HG02870 (cell line): ENCODE measurements around the gene MUSTN1.

Experiments
- ATAC-seq: cut with Tn5 transposase; IDR thresholded peaks from one replicate; pipeline ENCODE4 v1.9.1; 2021; ENCODE audit warnings: mild to moderate bottlenecking, moderate library complexity; ENCODE audit not compliant: unreplicated experiment

The MUSTN1 gene

GRCh38 chr3:52836471-52836845 is 1.6 kb upstream of the MUSTN1 start:
- ATAC-seq: no peak

GRCh38 chr3:52835766-52836470 is 1.1 kb upstream of the MUSTN1 start:
- ATAC-seq: no peak

- ATAC-seq: no peak
These were observed 1.6 kb downstream of the MUSTN1 start for GRCh38 chr3:52833202-52833601.

GRCh38 chr3:52831500-52832301 is 3.1 kb downstream of the MUSTN1 start:
- no peak for ATAC-seq

GRCh38 chr3:52830535-52831258 is 4.1 kb downstream of the MUSTN1 start, which contains the start of gene ITIH4:
ITIH4 (minus strand) TSS chr3:52830672; CDS start chr3:52830642, 30 bp downstream.
- no peak for ATAC-seq

DNA sequence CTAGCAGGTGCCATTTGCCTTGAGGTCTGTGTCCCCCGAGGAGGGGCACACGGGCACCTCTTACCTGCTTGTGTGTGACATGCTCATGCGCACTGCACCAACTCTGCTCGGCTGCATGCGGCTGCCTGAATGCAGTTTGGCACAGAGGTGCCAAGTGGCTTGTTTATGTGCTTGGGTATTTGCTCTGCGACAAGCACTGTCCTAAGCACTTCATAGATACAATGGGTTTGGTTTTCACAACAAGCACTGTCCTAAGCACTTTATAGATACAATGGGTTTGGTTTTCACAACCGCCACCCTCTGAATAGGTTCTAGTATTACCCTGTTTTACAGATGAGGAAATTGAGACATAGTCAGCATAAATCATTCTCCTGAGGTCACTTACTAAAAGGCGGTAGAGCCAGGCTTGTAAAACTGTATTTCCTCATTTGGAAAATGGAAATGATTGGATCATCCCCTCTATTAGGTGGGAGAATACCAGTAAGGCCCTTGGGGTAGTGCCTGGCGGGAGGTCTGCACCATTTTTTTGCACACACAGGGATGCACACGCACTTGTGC is 4.8 kb downstream of the MUSTN1 start:
- ATAC-seq: no peak

- no peak for ATAC-seq
These were observed 5.3 kb downstream of the MUSTN1 start for GRCh38 chr3:52829482-52829881.

DNA sequence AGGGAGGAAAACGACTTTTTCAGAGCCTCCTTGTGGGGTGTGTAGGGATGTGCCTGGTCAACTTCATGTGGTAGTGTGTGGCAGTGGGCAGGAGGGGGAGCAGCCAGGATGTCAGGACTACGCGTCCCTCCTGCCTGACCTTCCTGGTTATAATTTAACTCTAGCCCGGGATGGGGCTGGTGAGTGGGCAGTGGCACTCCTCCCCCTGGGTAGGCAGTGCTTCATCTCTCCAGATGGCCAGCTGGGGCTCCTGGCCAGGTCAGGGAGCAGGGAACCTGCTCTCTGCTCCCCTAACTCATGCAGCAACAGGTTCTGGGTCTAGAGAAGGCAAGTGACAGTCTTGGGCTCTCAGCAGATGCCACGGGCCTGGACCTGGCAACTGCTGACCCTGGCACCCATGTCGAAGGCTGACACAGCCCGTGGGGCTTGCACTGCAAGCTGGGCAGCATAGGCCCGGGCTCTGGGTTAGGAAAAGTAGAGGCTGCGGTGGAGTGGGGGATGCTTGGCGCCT is 6.9 kb downstream of the MUSTN1 start:
- no peak for ATAC-seq

DNA sequence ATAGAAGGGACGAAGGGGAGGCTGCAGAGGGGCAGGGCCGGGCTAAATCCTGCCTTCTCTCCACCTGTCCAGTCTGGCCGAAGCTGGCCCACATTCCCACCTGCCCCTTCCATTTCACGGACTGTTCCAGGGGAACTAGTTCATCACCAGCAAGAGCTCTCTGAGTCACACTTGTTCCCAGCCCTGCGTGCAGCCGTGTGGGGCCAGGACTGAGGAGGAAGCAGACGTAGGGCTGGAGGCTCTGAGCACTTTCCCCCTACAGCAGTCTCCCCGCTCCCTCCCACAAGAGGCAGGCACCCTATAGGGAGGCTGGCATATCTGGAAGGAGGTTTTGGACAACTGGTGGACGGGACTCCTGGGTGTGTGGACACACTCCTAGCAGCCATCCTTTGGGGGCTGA is 7.4 kb downstream of the MUSTN1 start:
- no peak for ATAC-seq

- ATAC-seq: no peak
These were observed 10.8 kb downstream of the MUSTN1 start for GRCh38 chr3:52824037-52824436.

GRCh38 chr3:52822363-52822762 is 12.5 kb downstream of the MUSTN1 start:
- ATAC-seq: no peak

GRCh38 chr3:52820736-52821135 is 14.1 kb downstream of the MUSTN1 start:
- no peak for ATAC-seq

GRCh38 chr3:52819936-52820335 is 14.9 kb downstream of the MUSTN1 start:
- ATAC-seq: no peak

- no peak for ATAC-seq
These were observed 17.0 kb downstream of the MUSTN1 start for GRCh38 chr3:52817860-52818259.

DNA sequence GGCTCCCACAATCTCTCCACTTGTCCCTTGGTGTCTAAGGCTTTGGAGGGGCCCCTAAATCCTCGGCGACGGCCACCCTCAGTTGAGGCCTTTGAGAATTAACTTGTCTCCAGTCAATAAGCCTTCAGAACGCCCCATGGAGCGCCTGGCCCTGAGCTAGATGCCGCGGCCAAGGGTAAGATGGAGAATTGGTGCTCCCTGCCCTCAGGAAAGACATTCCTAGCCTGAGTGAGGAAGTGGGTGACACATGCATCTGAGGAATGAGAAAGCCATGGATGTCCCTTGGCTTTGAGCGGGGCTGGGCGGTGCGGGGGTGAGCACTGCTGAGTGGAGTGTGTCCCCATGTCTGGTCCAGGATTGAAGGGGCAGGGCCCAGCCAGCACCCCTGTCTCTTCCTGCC is 17.6 kb downstream of the MUSTN1 start:
- ATAC-seq: no peak

GRCh38 chr3:52816654-52817053 is 18.2 kb downstream of the MUSTN1 start:
- no peak for ATAC-seq

- no peak for ATAC-seq
These were observed 18.6 kb downstream of the MUSTN1 start for GRCh38 chr3:52816199-52816598.

GRCh38 chr3:52813810-52814209 is 21.0 kb downstream of the MUSTN1 start:
- no peak for ATAC-seq

DNA sequence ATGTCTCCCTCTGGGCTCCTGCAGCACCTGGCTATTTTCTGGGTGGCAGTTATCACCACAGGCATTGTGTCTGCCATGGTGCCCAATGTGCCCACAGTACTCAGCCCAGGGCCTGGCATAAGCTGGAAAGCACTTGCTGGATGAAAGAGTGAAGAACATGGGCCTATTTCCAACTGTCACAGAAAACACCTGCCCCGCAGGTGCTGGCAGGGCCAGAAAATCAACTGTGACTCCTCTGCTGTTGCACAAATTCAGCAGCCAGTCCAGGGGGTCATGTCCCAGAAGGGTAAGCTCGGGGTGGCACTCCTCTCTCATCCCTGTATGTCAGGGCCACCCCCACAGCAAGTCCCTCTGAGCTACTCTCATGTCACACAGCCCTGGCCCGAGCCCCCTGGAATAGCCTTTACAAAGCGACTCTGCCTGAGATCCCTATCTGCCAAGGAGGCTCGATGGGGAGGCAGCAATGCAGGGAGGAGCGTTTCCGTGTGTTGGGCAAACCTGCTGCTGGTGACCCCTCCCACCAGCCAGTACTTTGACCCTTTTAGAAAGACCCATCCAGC is 23.3 kb downstream of the MUSTN1 start:
- ATAC-seq: no peak

DNA sequence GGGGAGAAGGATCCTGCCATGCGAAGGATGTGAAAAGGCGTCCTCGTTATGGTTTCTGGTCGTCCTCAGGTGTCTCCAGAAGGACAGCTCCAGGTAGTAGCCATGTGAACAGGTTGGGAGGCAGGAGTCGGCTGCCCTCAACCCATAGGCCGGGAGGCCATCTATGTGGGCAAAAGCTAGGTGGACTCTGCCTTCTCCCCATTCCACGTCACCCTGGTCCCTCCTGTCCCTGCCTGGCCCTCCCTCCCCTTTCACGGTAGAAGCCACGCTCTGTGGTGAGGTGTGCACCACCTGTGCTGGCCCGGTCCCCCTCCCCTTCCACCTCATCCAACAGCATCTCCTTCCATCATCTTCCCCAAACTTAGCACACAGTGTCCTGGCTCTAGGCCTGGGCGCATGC is 23.9 kb downstream of the MUSTN1 start:
- no peak for ATAC-seq
